Measurements from ENCODE around the gene CLCC1.
"Not testable (repeated sequence)": the region's sequence is repeated elsewhere in the genome, so short reads cannot be mapped to it uniquely, and the experiment has no call there.

The CLCC1 gene, protein sequence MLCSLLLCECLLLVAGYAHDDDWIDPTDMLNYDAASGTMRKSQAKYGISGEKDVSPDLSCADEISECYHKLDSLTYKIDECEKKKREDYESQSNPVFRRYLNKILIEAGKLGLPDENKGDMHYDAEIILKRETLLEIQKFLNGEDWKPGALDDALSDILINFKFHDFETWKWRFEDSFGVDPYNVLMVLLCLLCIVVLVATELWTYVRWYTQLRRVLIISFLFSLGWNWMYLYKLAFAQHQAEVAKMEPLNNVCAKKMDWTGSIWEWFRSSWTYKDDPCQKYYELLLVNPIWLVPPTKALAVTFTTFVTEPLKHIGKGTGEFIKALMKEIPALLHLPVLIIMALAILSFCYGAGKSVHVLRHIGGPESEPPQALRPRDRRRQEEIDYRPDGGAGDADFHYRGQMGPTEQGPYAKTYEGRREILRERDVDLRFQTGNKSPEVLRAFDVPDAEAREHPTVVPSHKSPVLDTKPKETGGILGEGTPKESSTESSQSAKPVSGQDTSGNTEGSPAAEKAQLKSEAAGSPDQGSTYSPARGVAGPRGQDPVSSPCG

DNA sequence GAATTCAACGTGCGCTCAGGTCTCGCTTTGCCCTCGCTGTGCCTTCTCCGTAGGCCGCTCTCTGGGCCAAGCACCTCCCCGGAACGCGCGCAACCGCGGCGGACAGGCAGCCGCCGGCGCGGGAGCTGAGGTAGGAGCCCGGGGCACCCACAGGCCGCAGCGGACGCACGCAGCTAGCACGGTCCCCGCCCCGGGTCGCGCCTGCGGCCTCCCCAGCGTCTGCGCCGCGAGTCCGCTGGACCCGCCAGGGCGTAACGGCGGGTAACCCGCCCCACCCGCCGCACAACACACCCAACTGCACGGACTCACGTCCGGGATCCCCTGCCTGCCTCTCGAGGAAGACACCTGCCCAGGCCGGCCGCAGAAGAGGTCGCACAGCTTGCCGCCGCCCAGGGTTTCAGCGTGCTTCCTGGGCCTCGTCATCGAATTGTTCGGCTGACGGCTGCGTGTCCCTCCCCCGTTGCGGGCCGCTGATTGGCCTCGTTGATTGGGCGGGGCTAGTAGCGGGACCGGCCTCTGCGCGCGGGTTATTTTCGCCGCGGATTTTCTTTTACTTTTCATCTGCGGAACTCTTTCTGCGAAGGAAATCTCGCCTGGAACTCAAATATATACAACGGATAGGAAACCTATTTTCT is at the start of gene CLCC1:
Gene CLCC1, minus strand, starts transcription at position 433 of the 635 bp plus-strand sequence. CDS start 13,047 bp downstream, outside the sequence.
- peaks cover 20% of the 10 kb centered on the region for H3K4me1 ChIP-seq
- peak within 1 kb of the TSS; percentile 90 for H3K4me3 ChIP-seq
- H4K20me1 ChIP-seq = peaks cover 45% of the 10 kb centered on the region
- H3K4me2 ChIP-seq = peak within 1 kb of the TSS; percentile 97
- H3K36me3 ChIP-seq = peaks cover 20% of the 10 kb centered on the region; the same call in 1 of the 2 replicates
- H3K9me3 ChIP-seq = no peaks in the 10 kb centered on the region
- peak within 1 kb of the TSS; percentile 89 for H3K9ac ChIP-seq
- peak within 1 kb of the TSS; percentile 89 for H3K27ac ChIP-seq
- TF ChIP-seq Cebpa-rat (IDR thresholded peaks at IDR 0.05) = no peak
- no peaks in the 10 kb centered on the region for H3K27me3 ChIP-seq

DNA sequence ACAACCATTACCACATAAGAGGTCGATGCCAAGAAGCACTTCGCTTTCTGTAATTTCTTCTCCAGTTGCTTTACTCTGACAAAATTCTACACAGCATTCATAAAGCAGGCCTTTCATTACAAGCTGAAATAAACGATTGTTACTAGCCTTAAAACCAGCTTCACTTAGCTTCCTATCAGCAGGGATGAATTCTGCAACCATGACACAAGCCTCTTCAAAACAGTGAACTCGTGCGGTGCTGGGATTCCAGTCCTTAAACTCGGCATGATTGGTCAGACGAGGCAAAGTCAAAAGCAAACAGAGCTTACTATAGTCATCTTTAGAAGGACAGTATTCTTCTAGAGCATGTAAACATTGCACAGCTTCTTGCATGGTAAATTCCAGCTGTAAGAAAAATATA is 48.1 kb upstream of the CLCC1 start:
- Histone ChIP-seq H3K4me1 (no peaks in the 10 kb centered on the region), H3K9me3 (no peaks in the 10 kb centered on the region), H4K20me1 (no peaks in the 10 kb centered on the region; the same call in 1 of the 2 replicates), H3K4me3 (no peak overlapping the region), H3K27ac (no peak overlapping the region), H3K27me3 (no peaks in the 10 kb centered on the region), H3K9ac (no peak overlapping the region), H3K36me3 (peaks cover 89% of the 10 kb centered on the region), H3K4me2 (no peak overlapping the region)
- TF ChIP-seq Cebpa-rat (IDR thresholded peaks at IDR 0.05) = no peak

DNA sequence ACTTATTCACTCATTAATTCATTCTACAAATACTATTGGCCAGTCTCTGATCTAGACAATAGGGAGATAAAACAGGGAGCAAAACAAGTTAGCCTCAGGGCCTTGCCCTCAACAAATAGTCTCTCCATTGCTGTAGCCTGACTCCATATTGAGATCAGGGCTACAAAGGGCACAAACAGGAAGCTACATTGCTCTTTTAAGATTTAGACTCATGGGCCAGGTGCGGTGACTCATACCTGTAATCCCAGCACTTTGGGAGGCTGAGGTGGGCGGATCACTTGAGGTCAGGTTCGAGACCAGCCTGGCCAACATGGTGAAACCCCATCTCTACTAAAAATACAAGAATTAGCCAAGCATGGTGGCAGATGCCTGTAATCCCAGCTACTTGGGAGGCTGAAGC is 33.3 kb upstream of the CLCC1 start:
- not testable (repeated sequence) for H3K4me1 ChIP-seq, H3K9ac ChIP-seq, H3K4me2 ChIP-seq, H4K20me1 ChIP-seq, H3K27me3 ChIP-seq, H3K4me3 ChIP-seq, H3K27ac ChIP-seq
- Histone ChIP-seq H3K36me3 (peaks cover 89% of the 10 kb centered on the region), H3K9me3 (peaks cover 32% of the 10 kb centered on the region)

DNA sequence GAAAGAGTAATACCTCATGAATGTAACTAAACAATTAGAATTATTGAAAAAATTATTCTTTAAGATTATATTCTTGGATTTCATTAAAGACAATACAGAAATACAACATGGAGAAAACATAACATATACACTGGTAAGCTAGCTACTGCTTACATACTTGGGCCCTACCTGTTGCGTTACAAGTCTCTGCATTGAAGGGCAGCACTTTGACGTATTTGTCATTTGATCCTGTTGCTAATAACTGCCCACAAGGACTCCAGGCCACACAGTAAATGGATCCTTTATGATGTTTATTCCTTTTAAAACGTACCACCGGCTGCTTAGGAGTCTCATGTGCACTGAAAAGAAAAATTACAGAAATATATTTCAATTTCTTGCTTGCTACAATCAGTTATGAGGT is 19.8 kb upstream of the CLCC1 start:
- H3K4me1 ChIP-seq = no peaks in the 10 kb centered on the region
- no peaks in the 10 kb centered on the region for H3K27me3 ChIP-seq
- TF ChIP-seq Cebpa-rat (IDR thresholded peaks at IDR 0.05) = no peak
- H3K27ac ChIP-seq = no peak overlapping the region
- H3K9me3 ChIP-seq = no peaks in the 10 kb centered on the region
- no peak overlapping the region for H3K9ac ChIP-seq
- no peaks in the 10 kb centered on the region for H4K20me1 ChIP-seq
- H3K4me3 ChIP-seq = no peak overlapping the region
- H3K4me2 ChIP-seq = no peak overlapping the region
- peaks cover 79% of the 10 kb centered on the region for H3K36me3 ChIP-seq

DNA sequence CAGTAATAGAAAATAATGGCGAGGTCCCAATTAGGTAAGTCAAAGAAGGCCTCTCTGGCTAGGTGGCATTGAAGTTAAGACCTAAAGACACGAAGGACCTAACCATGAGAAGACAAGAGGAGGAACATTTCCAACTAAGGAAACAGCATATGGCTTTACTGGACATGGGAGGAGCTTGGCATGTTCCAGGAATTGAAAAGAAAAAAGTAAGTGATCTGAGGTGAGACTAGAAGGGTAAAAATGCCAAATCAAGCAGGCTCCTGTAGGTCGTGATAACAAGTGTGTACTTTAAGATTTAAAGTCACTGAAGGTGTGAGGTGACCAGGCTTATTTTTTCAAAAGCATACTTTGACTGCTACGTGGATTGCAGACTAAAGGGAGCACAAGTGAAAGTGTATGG is 13.4 kb upstream of the CLCC1 start:
- no peaks in the 10 kb centered on the region for H3K27me3 ChIP-seq
- H3K9ac ChIP-seq = no peak overlapping the region
- no peaks in the 10 kb centered on the region for H3K9me3 ChIP-seq
- H3K27ac ChIP-seq = no peak overlapping the region
- no peak for TF ChIP-seq Cebpa-rat (IDR thresholded peaks at IDR 0.05)
- H3K36me3 ChIP-seq = peaks cover 93% of the 10 kb centered on the region
- H4K20me1 ChIP-seq = no peaks in the 10 kb centered on the region
- H3K4me2 ChIP-seq = no peak overlapping the region
- H3K4me3 ChIP-seq = no peak overlapping the region
- H3K4me1 ChIP-seq = no peaks in the 10 kb centered on the region

DNA sequence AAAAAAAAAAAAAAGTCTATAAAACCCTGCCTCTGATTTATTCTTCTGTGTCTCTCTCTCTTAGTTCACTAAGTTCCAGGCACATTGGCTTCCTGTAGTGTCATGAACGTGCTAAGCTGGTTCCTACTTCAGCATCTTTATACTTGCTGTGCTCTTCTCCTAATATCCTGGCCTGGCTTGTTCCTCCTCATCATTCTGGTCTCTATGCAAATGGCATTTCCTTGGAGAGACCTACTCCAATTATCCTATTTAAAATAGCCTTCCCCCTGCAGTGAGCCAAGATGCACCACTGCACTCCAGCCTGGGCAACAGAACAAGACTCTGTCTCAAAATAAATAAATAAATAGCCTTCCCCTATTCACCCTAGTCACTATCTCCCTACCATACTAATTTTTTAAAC is 9.7 kb upstream of the CLCC1 start:
- Histone ChIP-seq H3K36me3 (peaks cover 88% of the 10 kb centered on the region), H4K20me1 (no peaks in the 10 kb centered on the region), H3K27me3 (no peaks in the 10 kb centered on the region), H3K9ac (no peak overlapping the region), H3K4me1 (no peaks in the 10 kb centered on the region), H3K9me3 (no peaks in the 10 kb centered on the region), H3K27ac (no peak overlapping the region), H3K4me2 (no peak overlapping the region), H3K4me3 (no peak overlapping the region)
- TF ChIP-seq Cebpa-rat (IDR thresholded peaks at IDR 0.05) = no peak

DNA sequence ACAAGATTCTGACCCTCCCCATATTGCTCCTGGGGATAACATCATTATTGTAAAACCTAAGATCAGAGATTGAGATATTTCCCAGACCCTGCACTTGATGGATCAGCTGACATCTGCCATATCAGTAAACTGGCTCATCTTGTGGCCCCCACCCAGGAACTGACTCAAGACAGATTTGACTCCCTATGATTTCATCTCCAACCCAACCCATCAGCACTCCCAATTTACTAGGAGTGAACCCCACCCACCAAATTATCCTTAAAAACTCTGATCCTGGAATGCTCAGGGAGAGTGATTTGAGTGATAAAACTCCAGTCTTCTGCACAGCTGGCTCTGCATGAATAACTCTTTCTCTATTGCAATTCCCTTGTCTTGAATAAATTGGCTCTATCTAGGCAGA is 6.1 kb upstream of the CLCC1 start:
- Histone ChIP-seq H3K9ac (no peak overlapping the region), H3K4me2 (no peak overlapping the region), H3K9me3 (no peaks in the 10 kb centered on the region), H3K4me3 (no peak overlapping the region), H3K36me3 (peaks cover 56% of the 10 kb centered on the region), H3K4me1 (no peaks in the 10 kb centered on the region), H3K27ac (no peak overlapping the region), H3K27me3 (no peaks in the 10 kb centered on the region), H4K20me1 (no peaks in the 10 kb centered on the region)
- no peak for TF ChIP-seq Cebpa-rat (IDR thresholded peaks at IDR 0.05)

DNA sequence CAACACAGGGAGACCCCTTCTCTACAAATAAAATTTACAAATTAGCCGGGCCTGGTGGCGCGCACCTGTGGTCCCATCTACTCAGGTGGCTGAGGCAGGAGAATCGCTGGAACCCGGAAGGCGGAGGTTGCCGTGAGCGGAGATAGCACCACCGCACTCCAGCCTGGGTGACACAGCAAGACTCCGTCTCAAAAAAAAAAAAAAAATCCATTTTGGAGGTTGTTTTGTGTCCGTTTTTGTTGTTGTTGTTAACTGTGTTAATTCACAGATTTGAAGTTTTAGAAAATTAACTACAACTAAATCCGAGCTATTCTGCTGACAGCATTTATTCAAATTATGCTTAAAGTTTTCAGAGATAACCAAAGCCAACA is 618 bp downstream of the CLCC1 start:
- no peak for TF ChIP-seq Cebpa-rat (IDR thresholded peaks at IDR 0.05)
- Histone ChIP-seq H3K4me2 (peak overlapping the region; percentile 97), H3K4me1 (peaks cover 25% of the 10 kb centered on the region), H3K9me3 (no peaks in the 10 kb centered on the region), H3K4me3 (peak overlapping the region; percentile 90), H3K9ac (peak overlapping the region; percentile 89), H3K36me3 (peaks cover 25% of the 10 kb centered on the region; the same call in 1 of the 2 replicates), H3K27ac (peak overlapping the region; percentile 89), H3K27me3 (peaks cover 4% of the 10 kb centered on the region; the same call in 1 of the 2 replicates), H4K20me1 (peaks cover 50% of the 10 kb centered on the region)

DNA sequence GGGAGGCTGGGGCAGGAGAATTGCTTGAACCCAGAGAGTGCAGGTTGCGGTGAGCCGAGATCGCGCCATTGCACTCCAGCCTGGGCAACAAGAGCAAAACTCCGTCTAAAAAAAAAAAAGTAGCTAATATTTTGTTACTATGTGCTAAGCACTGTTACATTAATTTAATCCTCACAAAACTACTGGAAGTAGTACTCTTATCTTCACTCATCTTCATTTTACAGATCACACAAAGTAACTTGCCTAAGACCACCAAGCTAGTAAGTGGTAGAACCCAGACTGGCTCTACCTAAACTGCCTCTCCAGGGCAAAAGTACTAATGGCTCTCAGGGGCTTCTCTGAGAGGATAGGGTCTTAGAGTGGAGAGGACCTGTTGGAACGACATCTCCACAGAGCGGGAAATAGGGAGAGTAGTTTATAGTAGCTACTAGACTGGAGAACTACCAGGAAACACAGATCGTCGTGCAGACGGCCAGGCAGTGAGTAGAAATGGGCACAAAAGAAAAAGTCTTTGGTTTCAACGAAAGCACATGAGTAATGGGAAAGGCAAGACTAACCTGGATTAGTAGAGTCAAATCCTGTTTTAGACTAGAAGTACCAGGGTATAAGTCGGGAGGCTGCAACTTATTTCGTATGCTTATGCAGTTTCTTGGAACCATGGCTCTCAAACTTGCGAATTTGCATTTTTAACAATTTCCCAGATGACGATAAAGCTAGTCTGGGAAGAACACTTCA is 1.4 kb downstream of the CLCC1 start:
- Histone ChIP-seq H3K9me3 (no peaks in the 10 kb centered on the region), H3K27me3 (peaks cover 6% of the 10 kb centered on the region; the same call in 1 of the 2 replicates), H3K9ac (peak overlapping the region; percentile 89), H3K4me3 (peak overlapping the region; percentile 90), H3K4me1 (peaks cover 32% of the 10 kb centered on the region), H4K20me1 (peaks cover 57% of the 10 kb centered on the region), H3K27ac (0 out of 2 replicates have a peak overlapping the region, but pooled peaks have one; percentile 89), H3K4me2 (peak overlapping the region; percentile 97), H3K36me3 (peaks cover 26% of the 10 kb centered on the region; the same call in 1 of the 2 replicates)
- no peak for TF ChIP-seq Cebpa-rat (IDR thresholded peaks at IDR 0.05)
